ENCODE measurements around the gene EEPD1.

EEPD1 gene

GRCh38 chr7:36266190-36266589 lies 113.1 kb downstream of the EEPD1 start:
- no peak for TF ChIP-seq CTCF (IDR thresholded peaks at IDR 0.05; ENCODE audit: extremely low read depth, missing control alignments)

DNA sequence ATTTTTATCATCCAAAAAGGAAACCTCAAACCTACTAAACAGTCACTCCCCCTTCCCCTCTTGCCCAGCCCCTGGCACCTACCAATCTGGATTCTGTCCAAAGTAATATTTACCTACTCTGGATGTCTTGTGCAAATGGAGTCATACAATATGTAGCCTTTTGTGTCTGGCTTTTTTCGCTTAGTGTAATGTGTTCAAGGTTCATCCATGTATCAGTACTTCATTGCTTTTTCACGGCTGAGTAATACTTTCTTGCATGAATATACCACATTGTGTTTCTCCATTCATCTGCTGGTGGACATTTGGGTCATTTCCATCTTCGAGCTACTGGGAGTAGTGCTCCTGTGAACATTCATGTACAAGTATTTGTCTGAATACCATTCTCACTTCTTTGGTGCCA lies 113.6 kb downstream of the EEPD1 start:
- DNase-seq (ENCODE audit: low spot score) = no peak
- TF ChIP-seq CTCF (IDR thresholded peaks at IDR 0.05; ENCODE audit: extremely low read depth, missing control alignments) = no peak

More at GRCh38 chr7:36266190-36266589, 113.1 kb downstream of the EEPD1 start:
- no peak for DNase-seq (ENCODE audit: low spot score)

DNA sequence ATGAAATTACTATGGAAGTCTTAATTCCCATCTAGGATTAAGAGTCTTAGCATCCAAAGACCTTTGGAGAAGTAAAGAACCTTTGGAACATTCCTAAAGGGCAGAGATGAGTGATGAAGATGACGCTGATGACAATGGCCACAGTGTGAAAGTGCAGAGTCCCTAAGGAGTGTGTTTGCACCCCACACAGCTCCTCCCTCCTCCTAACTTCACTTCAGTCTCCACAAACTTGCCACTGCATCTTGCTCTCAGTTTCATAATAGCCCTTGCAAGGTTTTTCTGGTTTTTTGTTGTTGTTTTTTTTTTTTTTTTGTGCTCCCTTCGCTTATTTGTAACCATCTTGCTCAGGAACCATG lies 119.1 kb downstream of the EEPD1 start:
- no peak for TF ChIP-seq CTCF (IDR thresholded peaks at IDR 0.05; ENCODE audit: extremely low read depth, missing control alignments)
- no peak for DNase-seq (ENCODE audit: low spot score)

DNA sequence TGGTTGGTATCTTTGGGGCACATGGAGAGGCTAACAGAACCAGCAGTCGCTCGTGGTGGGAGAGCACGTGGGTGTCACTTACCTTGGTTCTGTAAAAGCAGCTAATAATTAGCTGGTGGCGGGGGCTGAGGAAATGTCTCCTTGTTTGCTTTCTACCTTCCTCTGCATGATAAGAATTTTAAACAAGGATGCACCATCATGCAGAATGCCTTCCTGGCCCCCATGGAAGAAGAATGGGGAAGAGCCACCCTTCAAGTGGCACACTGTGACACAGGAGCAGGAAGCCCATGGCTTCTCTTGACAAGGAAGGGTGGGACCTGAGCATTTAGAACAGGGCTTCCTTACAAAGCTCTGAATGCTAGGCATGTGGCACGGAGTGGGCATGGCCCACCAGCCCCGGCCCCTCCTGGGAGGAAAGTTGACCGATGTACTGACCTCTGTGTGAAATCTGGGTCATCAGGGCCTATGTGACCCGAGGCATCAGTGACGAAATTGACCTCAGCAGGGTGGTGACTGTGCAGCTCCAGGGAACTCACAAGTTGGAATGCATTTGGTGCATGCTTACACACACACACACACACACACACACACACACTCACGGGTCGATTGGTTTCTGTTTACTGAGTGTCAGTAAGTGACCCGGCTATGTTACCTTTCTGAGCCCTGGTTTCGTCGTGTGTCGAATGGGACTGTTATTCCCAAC lies 119.7 kb downstream of the EEPD1 start:
- no peak for TF ChIP-seq CTCF (IDR thresholded peaks at IDR 0.05; ENCODE audit: extremely low read depth, missing control alignments)
- DNase-seq (ENCODE audit: low spot score) = no peak

- TF ChIP-seq CTCF (IDR thresholded peaks at IDR 0.05; ENCODE audit: extremely low read depth, missing control alignments) = no peak
Measured at GRCh38 chr7:36273836-36274235, 120.8 kb downstream of the EEPD1 start.

DNA sequence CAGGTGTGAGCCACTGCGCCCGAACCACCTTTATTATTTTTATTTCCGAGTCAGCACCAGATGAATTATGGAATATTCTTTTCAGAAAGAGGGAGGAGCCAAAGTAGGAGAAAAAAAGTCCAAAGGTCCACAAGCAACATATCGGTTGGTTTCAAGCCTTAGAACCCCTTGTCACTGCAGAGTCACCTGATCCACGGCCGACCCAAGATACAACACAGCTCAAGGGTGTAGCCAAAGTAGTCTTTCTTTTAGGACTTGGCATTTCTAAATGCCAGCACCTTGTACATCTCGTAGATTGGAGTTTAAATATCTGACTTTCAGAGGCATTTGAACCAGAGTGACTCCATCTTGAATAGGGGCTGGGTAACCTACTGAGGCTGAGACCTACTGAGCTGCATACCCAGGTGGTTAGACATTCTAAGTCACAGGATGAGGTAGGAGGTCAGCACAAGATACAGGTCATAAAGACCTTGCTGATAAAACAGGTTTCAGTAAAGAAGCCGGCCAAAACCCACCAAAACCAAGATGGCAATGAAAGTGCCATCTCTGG lies 122.8 kb downstream of the EEPD1 start:
- no peak for TF ChIP-seq CTCF (IDR thresholded peaks at IDR 0.05; ENCODE audit: extremely low read depth, missing control alignments)
- DNase-seq (ENCODE audit: low spot score) = no peak

More at GRCh38 chr7:36273836-36274235, 120.8 kb downstream of the EEPD1 start:
- DNase-seq (ENCODE audit: low spot score) = no peak

DNA sequence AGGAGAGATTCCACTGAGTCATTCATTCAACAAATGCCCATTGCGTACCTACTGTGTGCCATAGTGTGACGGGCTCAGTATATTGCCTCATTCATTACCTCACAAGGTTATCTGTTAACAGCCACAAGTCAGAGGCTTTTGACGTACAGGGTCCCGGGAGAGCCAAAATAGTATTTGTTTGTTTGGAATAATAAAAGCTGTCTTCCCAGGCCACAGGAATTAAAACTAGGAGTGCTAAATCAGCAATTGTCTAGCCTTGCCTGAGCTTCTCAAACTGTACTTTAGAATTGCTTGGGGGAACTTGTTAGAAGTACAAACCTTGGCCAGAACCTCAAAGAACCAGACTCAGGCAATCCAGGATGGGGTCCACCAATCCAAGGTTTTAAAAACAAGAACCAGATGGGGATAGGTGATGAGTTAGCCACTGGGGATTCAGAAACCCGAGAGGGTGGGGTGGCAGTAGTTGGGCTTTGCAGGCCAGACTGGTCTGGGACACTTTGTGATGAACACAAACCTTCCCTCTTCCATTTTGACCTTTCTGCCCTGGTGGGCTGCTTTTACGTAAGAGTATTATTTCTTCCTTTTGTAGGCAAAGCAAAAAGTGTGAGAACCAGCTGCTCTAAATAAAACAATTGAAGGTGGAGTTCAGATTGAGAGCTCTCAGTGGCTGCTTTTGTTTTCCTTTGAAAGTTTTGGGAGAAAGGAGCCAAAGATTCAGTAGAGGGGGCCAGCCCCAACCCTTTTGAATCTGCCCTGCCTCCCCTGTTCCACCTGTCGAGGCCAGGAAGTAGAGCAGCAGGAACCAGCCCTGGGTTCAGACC lies 123.6 kb downstream of the EEPD1 start:
- no peak for TF ChIP-seq CTCF (IDR thresholded peaks at IDR 0.05; ENCODE audit: extremely low read depth, missing control alignments)
- no peak for DNase-seq (ENCODE audit: low spot score)
